GM12892 (cell line): ENCODE measurements around the gene CRTC2.

Experiments
- DNase-seq: peaks from one replicate; pipeline ENCODE4 v3.0.0; 2011; ENCODE audit not compliant: insufficient read length
- FAIRE-seq: peaks from 2 replicates; lab custom pipeline; 2011; peaks lifted over from hg19 to GRCh38; lab: Jason Lieb, UNC
- POLR2A ChIP-seq: IDR thresholded peaks from 2 replicates; pipeline ENCODE4 v1.6.1; 2011; ENCODE audit warnings: low read depth, low read length, control low read depth
- POLR2AphosphoS5 ChIP-seq: IDR thresholded peaks from 2 replicates; pipeline ENCODE4 v1.6.1; 2011; ENCODE audit warnings: low read depth, low read length, control low read depth
- TAF1 ChIP-seq: IDR thresholded peaks from 2 replicates; pipeline ENCODE4 v1.6.1; 2011; ENCODE audit warnings: low read depth, mild to moderate bottlenecking, control low read depth, low read length, borderline replicate concordance

The CRTC2 gene

GRCh38 chr1:153957744-153958110 lies 685 bp downstream of the CRTC2 start:
- peak; percentile 89 for FAIRE-seq
- no peak for DNase-seq
- TF ChIP-seq POLR2A (no peak; the same call in 1 of the 2 replicates), POLR2AphosphoS5 (peak; percentile 73), TAF1 (peak; percentile 57; the same call in 1 of the 2 replicates)

DNA sequence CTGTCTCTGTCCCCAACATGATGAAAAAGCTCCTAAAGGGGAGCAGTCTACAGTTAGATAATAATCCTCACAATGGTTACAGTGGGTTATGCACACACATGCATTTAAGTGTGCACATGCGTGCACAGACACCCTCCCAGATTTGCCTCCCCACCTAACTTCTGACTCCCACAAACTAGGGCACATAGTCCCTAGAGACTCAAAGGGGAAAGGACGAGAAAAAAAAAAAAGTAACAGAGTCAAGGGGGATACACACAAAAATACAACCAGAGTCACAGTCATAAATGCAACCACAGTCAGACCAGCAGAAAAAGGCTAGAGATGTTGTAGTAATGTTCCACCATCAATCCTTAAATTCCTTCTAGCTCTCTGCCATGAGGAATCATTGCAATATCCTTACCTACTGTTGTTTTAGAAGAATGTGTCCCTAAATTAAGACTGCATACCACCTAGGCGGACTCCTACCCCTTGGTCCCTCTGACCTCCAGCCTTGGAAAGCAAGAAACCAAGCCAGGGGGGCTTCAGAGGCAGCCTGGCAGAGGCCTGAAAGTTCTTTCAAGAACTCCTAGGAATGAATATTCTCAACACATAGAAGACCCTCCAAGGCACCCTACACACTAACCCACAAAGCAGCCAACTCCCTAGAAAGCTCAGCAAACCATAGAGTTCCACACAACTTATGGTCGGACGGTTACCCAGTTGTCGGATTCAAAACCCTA lies 1.3 kb downstream of the CRTC2 start:
- no peak for TF ChIP-seq TAF1
- TF ChIP-seq POLR2AphosphoS5, result no peak
- no peak for TF ChIP-seq POLR2A
- FAIRE-seq, result no peak
- DNase-seq, result no peak

- FAIRE-seq (no peak), DNase-seq (no peak)
- TF ChIP-seq POLR2A (no peak), TAF1 (no peak), POLR2AphosphoS5 (no peak)
These were observed 3.6 kb downstream of the CRTC2 start for GRCh38 chr1:153954826-153955225.

DNA sequence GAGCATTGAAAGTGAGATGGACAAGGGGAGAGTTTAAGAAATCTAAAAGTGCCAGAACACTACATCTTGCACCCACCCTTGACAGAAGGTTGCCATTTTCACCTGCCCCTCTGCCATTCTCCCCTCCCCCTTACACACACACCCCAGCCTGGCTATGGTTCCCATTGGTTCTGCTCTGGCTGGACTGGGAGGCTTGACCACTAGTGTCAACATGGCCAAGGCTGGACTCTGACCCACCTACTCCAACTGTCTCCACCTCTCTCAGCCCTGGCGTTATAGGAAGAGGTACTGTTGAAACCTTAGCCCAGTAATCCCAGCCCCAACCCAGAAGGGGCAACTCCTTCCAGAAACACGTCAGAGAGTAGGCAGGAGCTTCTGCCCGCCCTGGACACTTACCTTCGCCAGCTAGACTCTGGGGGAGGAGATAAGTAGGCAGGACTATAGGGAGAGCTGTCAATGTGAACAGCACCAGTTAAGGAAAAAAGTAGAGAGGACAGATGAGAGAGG lies 4.5 kb downstream of the CRTC2 start:
- DNase-seq (no peak), FAIRE-seq (no peak)
- TF ChIP-seq POLR2AphosphoS5, result no peak
- TF ChIP-seq POLR2A, result no peak
- TF ChIP-seq TAF1, result no peak

- TF ChIP-seq POLR2A (no peak), TAF1 (no peak)
- FAIRE-seq (no peak), DNase-seq (no peak)
These were observed 6.6 kb downstream of the CRTC2 start for GRCh38 chr1:153951801-153952200.

DNA sequence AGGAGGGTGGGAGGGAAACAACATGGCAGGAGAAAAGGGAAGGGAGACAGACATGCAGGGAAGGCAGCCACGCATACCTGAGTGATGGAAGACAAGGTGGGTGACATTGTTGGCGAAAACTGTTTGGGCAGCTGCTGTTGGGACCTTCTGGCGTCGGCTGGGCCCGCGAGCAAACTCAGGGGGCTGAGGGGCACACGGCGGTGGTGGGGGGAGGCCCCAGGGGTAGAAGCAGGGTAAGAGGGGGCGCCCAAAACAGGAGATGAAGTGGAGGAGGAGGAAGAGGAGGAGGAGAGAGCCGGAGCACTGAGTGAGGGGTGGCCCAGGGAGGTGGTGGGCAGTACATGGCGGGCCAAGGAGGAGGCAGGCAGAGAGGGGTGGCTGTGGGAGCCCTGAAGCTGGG lies 7.2 kb downstream of the CRTC2 start:
- FAIRE-seq, result no peak
- TF ChIP-seq POLR2A (no peak), TAF1 (no peak), POLR2AphosphoS5 (no peak)
- no peak for DNase-seq

- TF ChIP-seq POLR2A, result peak; percentile 38; the same call in 1 of the 2 replicates
- TF ChIP-seq POLR2AphosphoS5, result no peak
- DNase-seq (peak; percentile 99), FAIRE-seq (no peak)
These were observed 11.7 kb downstream of the CRTC2 start, which contains the start of gene DENND4B for GRCh38 chr1:153946622-153947241. Gene DENND4B, minus strand, starts transcription at chr1:153946718. Its CDS starts 2,344 bp downstream, at chr1:153944374.

GRCh38 chr1:153945795-153946621 lies 12.4 kb downstream of the CRTC2 start:
- DNase-seq, result peak; percentile 95
- peak; percentile 98 for FAIRE-seq
- TF ChIP-seq POLR2AphosphoS5 (peak; percentile 85), POLR2A (peak; percentile 71; the same call in 1 of the 2 replicates), TAF1 (no peak)

- FAIRE-seq, result no peak
- peak; percentile 76 for DNase-seq
- TF ChIP-seq POLR2A, result peak; percentile 58
- no peak for TF ChIP-seq POLR2AphosphoS5
- TF ChIP-seq TAF1, result no peak
These were observed 13.1 kb downstream of the CRTC2 start for GRCh38 chr1:153945131-153945794.

GRCh38 chr1:153944827-153945117 lies 13.6 kb downstream of the CRTC2 start:
- no peak for FAIRE-seq
- TF ChIP-seq POLR2AphosphoS5 (no peak), POLR2A (no peak), TAF1 (no peak)
- DNase-seq, result no peak
